Measurements from ENCODE around the gene FATE1. TPM values are rescaled to one million over a fixed set of nuclear protein-coding genes. Genes with fewer than 3 reads are reported as not detected.

Gene FATE1
- polyA plus RNA-seq, 1 donor from 2014 or later: not detected

DNA sequence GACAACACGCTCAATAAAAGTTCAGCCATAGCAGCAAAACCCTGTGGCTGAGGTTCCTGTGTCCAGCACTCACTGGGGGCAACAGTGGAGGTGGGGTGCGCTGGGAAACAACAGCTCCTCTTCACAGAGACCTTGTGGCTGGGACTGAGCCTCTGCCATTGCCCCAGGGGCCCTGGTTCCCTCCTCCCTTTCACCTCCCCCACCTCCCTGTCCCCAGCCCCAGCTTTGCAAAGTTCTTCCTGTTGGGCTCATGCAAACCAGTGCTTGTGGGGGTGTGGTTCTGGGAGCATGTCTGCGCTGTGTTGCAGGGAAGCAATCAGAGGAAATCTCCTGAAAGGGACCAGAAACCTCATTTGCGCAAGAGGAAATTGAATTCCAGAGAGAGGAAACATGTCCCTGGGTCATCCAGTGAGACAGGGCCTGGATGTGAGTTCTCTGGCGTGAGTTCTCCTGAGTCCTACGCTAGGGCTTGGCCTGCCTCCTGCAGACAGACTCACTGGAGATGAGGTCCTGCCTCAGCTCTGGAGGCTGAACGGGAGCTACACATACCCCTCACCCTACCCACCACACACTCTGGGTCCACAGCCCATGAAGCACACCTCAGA, 7.4 kb downstream of the FATE1 start:
- Histone ChIP-seq H3K9me2 (ENCODE audit: insufficient read depth, low read length) (no peaks in the 10 kb centered on the region), H3K36me3 (ENCODE audit: insufficient read depth, low read length) (no peaks in the 10 kb centered on the region), H3K9ac (ENCODE audit: low read length) (no peak overlapping the region), H3K27ac (ENCODE audit: low read length) (no peak overlapping the region), H3K4me2 (ENCODE audit: low read length) (no peak overlapping the region), H3K79me2 (replicated peaks; ENCODE audit: insufficient read depth, low read length) (no peaks in the 10 kb centered on the region), H3F3A (ENCODE audit: insufficient read depth, low read length, poor library complexity, severe bottlenecking) (no peaks in the 10 kb centered on the region), H3K27me3 (ENCODE audit: insufficient read depth, low read depth, low read length) (no peaks in the 10 kb centered on the region), H3K4me3 (ENCODE audit: low read length) (no peak overlapping the region), H2AFZ (ENCODE audit: low read depth, low read length) (no peak overlapping the region), H3K9me3 (ENCODE audit: low read length) (no peaks in the 10 kb centered on the region), H4K20me1 (ENCODE audit: insufficient read depth) (no peaks in the 10 kb centered on the region)
- TF ChIP-seq MXI1 (conservative IDR thresholded peaks at IDR 0.05; ENCODE audit: poor library complexity, severe bottlenecking): no peak
- no peak for TF ChIP-seq RAD21 (conservative IDR thresholded peaks at IDR 0.05)
- TF ChIP-seq EZH2 (IDR thresholded peaks at IDR 0.05; ENCODE audit: borderline replicate concordance, insufficient read depth, low read length, poor library complexity, severe bottlenecking): no peak
- no peak for TF ChIP-seq TAF1 (IDR thresholded peaks at IDR 0.05; ENCODE audit: low read depth)
- TF ChIP-seq, protein P1, sequence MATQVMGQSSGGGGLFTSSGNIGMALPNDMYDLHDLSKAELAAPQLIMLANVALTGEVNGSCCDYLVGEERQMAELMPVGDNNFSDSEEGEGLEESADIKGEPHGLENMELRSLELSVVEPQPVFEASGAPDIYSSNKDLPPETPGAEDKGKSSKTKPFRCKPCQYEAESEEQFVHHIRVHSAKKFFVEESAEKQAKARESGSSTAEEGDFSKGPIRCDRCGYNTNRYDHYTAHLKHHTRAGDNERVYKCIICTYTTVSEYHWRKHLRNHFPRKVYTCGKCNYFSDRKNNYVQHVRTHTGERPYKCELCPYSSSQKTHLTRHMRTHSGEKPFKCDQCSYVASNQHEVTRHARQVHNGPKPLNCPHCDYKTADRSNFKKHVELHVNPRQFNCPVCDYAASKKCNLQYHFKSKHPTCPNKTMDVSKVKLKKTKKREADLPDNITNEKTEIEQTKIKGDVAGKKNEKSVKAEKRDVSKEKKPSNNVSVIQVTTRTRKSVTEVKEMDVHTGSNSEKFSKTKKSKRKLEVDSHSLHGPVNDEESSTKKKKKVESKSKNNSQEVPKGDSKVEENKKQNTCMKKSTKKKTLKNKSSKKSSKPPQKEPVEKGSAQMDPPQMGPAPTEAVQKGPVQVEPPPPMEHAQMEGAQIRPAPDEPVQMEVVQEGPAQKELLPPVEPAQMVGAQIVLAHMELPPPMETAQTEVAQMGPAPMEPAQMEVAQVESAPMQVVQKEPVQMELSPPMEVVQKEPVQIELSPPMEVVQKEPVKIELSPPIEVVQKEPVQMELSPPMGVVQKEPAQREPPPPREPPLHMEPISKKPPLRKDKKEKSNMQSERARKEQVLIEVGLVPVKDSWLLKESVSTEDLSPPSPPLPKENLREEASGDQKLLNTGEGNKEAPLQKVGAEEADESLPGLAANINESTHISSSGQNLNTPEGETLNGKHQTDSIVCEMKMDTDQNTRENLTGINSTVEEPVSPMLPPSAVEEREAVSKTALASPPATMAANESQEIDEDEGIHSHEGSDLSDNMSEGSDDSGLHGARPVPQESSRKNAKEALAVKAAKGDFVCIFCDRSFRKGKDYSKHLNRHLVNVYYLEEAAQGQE (IDR thresholded peaks at IDR 0.05; ENCODE audit: borderline replicate concordance): no peak
- TF ChIP-seq SMC3 (conservative IDR thresholded peaks at IDR 0.05; ENCODE audit: poor library complexity): no peak
- TF ChIP-seq POLR2AphosphoS5 (IDR thresholded peaks at IDR 0.05): no peak
- TF ChIP-seq, protein P2, sequence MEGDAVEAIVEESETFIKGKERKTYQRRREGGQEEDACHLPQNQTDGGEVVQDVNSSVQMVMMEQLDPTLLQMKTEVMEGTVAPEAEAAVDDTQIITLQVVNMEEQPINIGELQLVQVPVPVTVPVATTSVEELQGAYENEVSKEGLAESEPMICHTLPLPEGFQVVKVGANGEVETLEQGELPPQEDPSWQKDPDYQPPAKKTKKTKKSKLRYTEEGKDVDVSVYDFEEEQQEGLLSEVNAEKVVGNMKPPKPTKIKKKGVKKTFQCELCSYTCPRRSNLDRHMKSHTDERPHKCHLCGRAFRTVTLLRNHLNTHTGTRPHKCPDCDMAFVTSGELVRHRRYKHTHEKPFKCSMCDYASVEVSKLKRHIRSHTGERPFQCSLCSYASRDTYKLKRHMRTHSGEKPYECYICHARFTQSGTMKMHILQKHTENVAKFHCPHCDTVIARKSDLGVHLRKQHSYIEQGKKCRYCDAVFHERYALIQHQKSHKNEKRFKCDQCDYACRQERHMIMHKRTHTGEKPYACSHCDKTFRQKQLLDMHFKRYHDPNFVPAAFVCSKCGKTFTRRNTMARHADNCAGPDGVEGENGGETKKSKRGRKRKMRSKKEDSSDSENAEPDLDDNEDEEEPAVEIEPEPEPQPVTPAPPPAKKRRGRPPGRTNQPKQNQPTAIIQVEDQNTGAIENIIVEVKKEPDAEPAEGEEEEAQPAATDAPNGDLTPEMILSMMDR (IDR thresholded peaks at IDR 0.05; ENCODE audit: poor library complexity, severe bottlenecking): no peak
- no peak for TF ChIP-seq EP300 (conservative IDR thresholded peaks at IDR 0.05; ENCODE audit: poor library complexity, severe bottlenecking)

DNA sequence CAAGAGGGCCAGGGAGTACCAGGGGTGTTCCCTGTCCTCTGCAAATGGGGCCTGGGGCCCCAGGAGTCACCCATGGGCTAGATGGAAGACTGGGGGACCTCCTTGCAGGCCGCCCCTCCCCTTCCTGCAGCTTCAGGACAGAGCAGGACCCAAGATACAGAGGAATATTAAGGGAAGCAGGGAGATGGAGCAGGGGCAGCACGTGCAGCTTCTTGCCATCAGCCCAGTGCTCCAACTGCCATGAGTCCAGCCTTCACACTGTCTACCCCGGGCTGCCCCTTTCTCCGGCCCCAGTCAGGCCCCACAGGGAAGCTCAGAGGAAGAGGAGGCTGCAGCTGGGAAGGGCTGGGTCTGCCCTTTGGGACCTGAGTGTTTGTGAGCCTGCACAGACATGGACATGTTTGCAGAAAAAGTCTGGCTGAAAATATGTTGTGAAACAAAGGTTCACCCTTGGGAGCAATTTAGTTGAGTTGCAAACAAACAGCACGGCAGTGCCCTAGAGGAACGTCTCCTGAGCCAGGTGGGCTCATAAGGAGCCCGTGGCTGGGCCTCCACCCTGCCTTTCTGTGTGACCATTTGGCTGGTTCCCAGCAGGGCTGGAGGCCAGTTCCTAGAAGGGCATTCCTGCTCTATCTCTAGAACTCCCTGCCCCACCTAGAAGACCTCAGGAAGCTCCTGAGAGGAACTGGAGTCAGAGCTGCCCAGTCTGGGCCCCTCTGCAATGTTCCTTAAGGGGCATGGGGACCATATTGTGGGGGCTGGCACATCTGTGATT, 8.9 kb downstream of the FATE1 start:
- Histone ChIP-seq H3K36me3 (ENCODE audit: insufficient read depth, low read length) (no peaks in the 10 kb centered on the region), H3K9me3 (ENCODE audit: low read length) (no peaks in the 10 kb centered on the region), H3K4me3 (ENCODE audit: low read length) (no peak overlapping the region), H3K79me2 (replicated peaks; ENCODE audit: insufficient read depth, low read length) (no peaks in the 10 kb centered on the region), H3K9me2 (ENCODE audit: insufficient read depth, low read length) (no peaks in the 10 kb centered on the region), H3K4me2 (ENCODE audit: low read length) (no peak overlapping the region), H3K9ac (ENCODE audit: low read length) (no peak overlapping the region), H3K27me3 (ENCODE audit: insufficient read depth, low read depth, low read length) (no peaks in the 10 kb centered on the region), H3K27ac (ENCODE audit: low read length) (no peak overlapping the region), H3F3A (ENCODE audit: insufficient read depth, low read length, poor library complexity, severe bottlenecking) (no peaks in the 10 kb centered on the region), H4K20me1 (ENCODE audit: insufficient read depth) (no peaks in the 10 kb centered on the region), H2AFZ (ENCODE audit: low read depth, low read length) (no peak overlapping the region)
- TF ChIP-seq, protein P2 (IDR thresholded peaks at IDR 0.05; ENCODE audit: poor library complexity, severe bottlenecking): no peak
- TF ChIP-seq EZH2 (IDR thresholded peaks at IDR 0.05; ENCODE audit: borderline replicate concordance, insufficient read depth, low read length, poor library complexity, severe bottlenecking) (no peak), RAD21 (conservative IDR thresholded peaks at IDR 0.05) (no peak), SMC3 (conservative IDR thresholded peaks at IDR 0.05; ENCODE audit: poor library complexity) (no peak), TAF1 (IDR thresholded peaks at IDR 0.05; ENCODE audit: low read depth) (no peak), MXI1 (conservative IDR thresholded peaks at IDR 0.05; ENCODE audit: poor library complexity, severe bottlenecking) (no peak), EP300 (conservative IDR thresholded peaks at IDR 0.05; ENCODE audit: poor library complexity, severe bottlenecking) (no peak), POLR2AphosphoS5 (IDR thresholded peaks at IDR 0.05) (no peak)
- TF ChIP-seq, protein P1 (IDR thresholded peaks at IDR 0.05; ENCODE audit: borderline replicate concordance): no peak
